Globus pallidus (tissue), 1 donor: ENCODE measurements around the gene BACH2.
A peak's percentile ranks its signal among the peaks of the same experiment; 100 is the strongest.
"Not testable (repeated sequence)": the region's sequence is repeated elsewhere in the genome, so short reads cannot be mapped to it uniquely, and the experiment has no call there.

Experiments
- DNase-seq: peaks from one replicate; pipeline ENCODE4 v3.0.0-alpha.2; 2015; ENCODE audit warnings: low spot score

The BACH2 gene

GRCh38 chr6:89993411-89993810, 303.2 kb downstream of the BACH2 start:
- DNase-seq = no peak

GRCh38 chr6:89992818-89993217, 303.8 kb downstream of the BACH2 start:
- DNase-seq = no peak

- DNase-seq = no peak
These were observed 306.9 kb downstream of the BACH2 start for GRCh38 chr6:89989742-89990141.

- DNase-seq = no peak
These were observed 308.8 kb downstream of the BACH2 start for GRCh38 chr6:89987830-89988229.

GRCh38 chr6:89987140-89987539, 309.5 kb downstream of the BACH2 start:
- DNase-seq = no peak

GRCh38 chr6:89986650-89987074, 310.0 kb downstream of the BACH2 start:
- no peak for DNase-seq

- peak; percentile 82 for DNase-seq
These were observed 310.7 kb downstream of the BACH2 start for GRCh38 chr6:89985751-89986493.

- DNase-seq = peak; percentile 93
These were observed 311.5 kb downstream of the BACH2 start for GRCh38 chr6:89984926-89985750.

- DNase-seq = no peak
These were observed 316.3 kb downstream of the BACH2 start for GRCh38 chr6:89980353-89980752.

GRCh38 chr6:89979481-89980119, 317.0 kb downstream of the BACH2 start:
- DNase-seq = no peak

- no peak for DNase-seq
These were observed 317.9 kb downstream of the BACH2 start for GRCh38 chr6:89978749-89979145.

- no peak for DNase-seq
These were observed 318.6 kb downstream of the BACH2 start for GRCh38 chr6:89977808-89978748.

GRCh38 chr6:89976694-89977020, 320.0 kb downstream of the BACH2 start:
- DNase-seq = no peak

- DNase-seq = no peak
These were observed 320.5 kb downstream of the BACH2 start for GRCh38 chr6:89975991-89976693.

GRCh38 chr6:89975366-89975765, 321.3 kb downstream of the BACH2 start:
- no peak for DNase-seq

GRCh38 chr6:89974834-89975233, 321.8 kb downstream of the BACH2 start:
- DNase-seq = no peak

- DNase-seq = no peak
These were observed 324.6 kb downstream of the BACH2 start for GRCh38 chr6:89972025-89972381.

GRCh38 chr6:89971338-89972024, 325.2 kb downstream of the BACH2 start:
- DNase-seq = not testable (repeated sequence)

GRCh38 chr6:89970609-89971337, 325.9 kb downstream of the BACH2 start:
- DNase-seq = peak; percentile 76

GRCh38 chr6:89970072-89970471, 326.6 kb downstream of the BACH2 start:
- DNase-seq = peak; percentile 41
